Endothelial cell of umbilical vein (primary cell): ENCODE measurements around the gene SPATA32.

Source experiments
- CTCF ChIP-seq, 2 donors: IDR thresholded peaks; 1 replicate in 1 of 2; 2 replicates in 1 of 2; pipeline ENCODE4 v1.5.1; 2011; ENCODE audit warnings: low read length in 2 of 2, mild to moderate bottlenecking in 2 of 2, moderate library complexity in 2 of 2, control low read depth in 1 of 2, inconsistent platforms in 1 of 2, low read depth in 1 of 2; ENCODE audit not compliant: insufficient read depth in 1 of 2; ENCODE audit errors: extremely low read depth in 1 of 2
- GATA2 ChIP-seq: IDR thresholded peaks from 2 replicates; pipeline ENCODE4 v1.7.0; 2011; ENCODE audit warnings: low read depth, mild to moderate bottlenecking, moderate library complexity, mixed read lengths, low read length; ENCODE audit not compliant: insufficient read length, insufficient read depth
- JUN ChIP-seq: IDR thresholded peaks from 2 replicates; pipeline ENCODE4 v1.6.1; 2011; ENCODE audit warnings: borderline replicate concordance, low read depth; ENCODE audit not compliant: insufficient read length, insufficient read depth
- POLR2A ChIP-seq: IDR thresholded peaks from 2 replicates; pipeline ENCODE4 v1.6.1; 2012; ENCODE audit warnings: low read depth, mild to moderate bottlenecking, control low read depth, low read length
- POLR2AphosphoS5 ChIP-seq: IDR thresholded peaks from 2 replicates; pipeline ENCODE4 v1.6.1; 2012; ENCODE audit warnings: low read depth, mild to moderate bottlenecking, control low read depth, low read length, moderate library complexity; ENCODE audit not compliant: insufficient read depth

- no peak for TF ChIP-seq POLR2A
- TF ChIP-seq CTCF (IDR thresholded peaks at IDR 0.05; ENCODE audit: extremely low read depth in 1 of 2, insufficient read depth in 1 of 2, low read depth in 1 of 2, low read length in 2 of 2), result no peak
- TF ChIP-seq GATA2, result no peak
- TF ChIP-seq POLR2AphosphoS5, result no peak
- no peak for TF ChIP-seq JUN
Observed at GRCh38 chr17:45244725-45245656, 16.9 kb downstream of the SPATA32 start.
